SK-N-SH (cell line): ENCODE results near the gene NRP2. TPM values are rescaled to one million over a fixed set of nuclear protein-coding genes. Genes with fewer than 3 reads are reported as not detected.

Experiments used
- CTCF ChIA-PET: fragments of 300-600, 350-600 bp; formaldehyde crosslinking; extraction: SDS; loops from one replicate; lab custom pipeline; 2021; lab: Yijun Ruan, JAX
- POLR2A ChIA-PET: fragments of 350-600 bp; sonication (Branson Sonifier 250); formaldehyde crosslinking; extraction: SDS; loops from one replicate; lab custom pipeline; 2020; ENCODE audit warnings: antibody characterized with exemption, inconsistent platforms; lab: Yijun Ruan, JAX
- DNase-seq: peaks from one replicate; pipeline ENCODE4 v3.0.0; 2012
- H2AFZ ChIP-seq: fragments of 200-600 bp; sonication (generic); 2 replicates; pipeline ENCODE4 v1.8.1; 2016; ENCODE audit warnings: antibody characterized with exemption, mild to moderate bottlenecking, low read depth
- H3F3A ChIP-seq: fragments of 200-600 bp; sonication (generic); replicated peaks from 2 replicates; pipeline ENCODE3; 2016; ENCODE audit warnings: antibody characterized with exemption, mild to moderate bottlenecking; ENCODE audit not compliant: insufficient read depth
- H3K27ac ChIP-seq, 2 experiments: fragments of 200-500 bp in 1 of 2; fragments of 200-600 bp in 1 of 2; sonication (Bioruptor generic) in 1 of 2; sonication (generic), shearing (Covaris generic) in 1 of 2; 2 replicates each; pipeline versions ENCODE4 v1.5.1 to v1.6.1; 2014 to 2016; ENCODE audit warnings: low read depth in 2 of 2, inconsistent platforms in 1 of 2, low read length in 1 of 2, mild to moderate bottlenecking in 1 of 2, mixed read lengths in 1 of 2
- H3K27me3 ChIP-seq: fragments of 200-600 bp; sonication (generic), shearing (Covaris generic); 2 replicates; pipeline ENCODE4 v1.6.1; 2016; ENCODE audit warnings: mixed run types; ENCODE audit not compliant: insufficient read depth
- H3K36me3 ChIP-seq, 2 experiments: fragments of 200-500 bp in 1 of 2; fragments of 200-600 bp in 1 of 2; sonication (Bioruptor generic) in 1 of 2; sonication (generic) in 1 of 2; replicated peaks in 1 of 2; 2 replicates each; pipeline versions ENCODE3 to v1.5.1; 2014 to 2016; ENCODE audit warnings: low read length in 1 of 2, mild to moderate bottlenecking in 1 of 2; ENCODE audit not compliant: insufficient read depth in 2 of 2, control insufficient read depth in 1 of 2
- H3K4me1 ChIP-seq, 2 experiments: fragments of 200-500 bp in 1 of 2; fragments of 200-600 bp in 1 of 2; sonication (Bioruptor generic) in 1 of 2; sonication (generic), shearing (Covaris generic) in 1 of 2; 2 replicates each; pipeline versions ENCODE4 v1.5.1 to v1.6.1; 2014 to 2016; ENCODE audit warnings: low read depth in 1 of 2, low read length in 1 of 2, mixed run types in 1 of 2; ENCODE audit not compliant: insufficient read depth in 2 of 2, control insufficient read depth in 1 of 2
- H3K4me2 ChIP-seq: fragments of 200-600 bp; sonication (generic), shearing (Covaris generic); 2 replicates; pipeline ENCODE4 v1.6.1; 2017; ENCODE audit warnings: mixed run types
- H3K4me3 ChIP-seq, 2 experiments: fragments of 200-500 bp in 1 of 2; fragments of 200-600 bp in 1 of 2; sonication (Bioruptor generic) in 1 of 2; sonication (generic), shearing (Covaris generic) in 1 of 2; 2 replicates each; pipeline versions ENCODE4 v1.5.1 to v1.8.1; 2014 to 2016; ENCODE audit warnings: low read depth in 2 of 2, inconsistent platforms in 1 of 2, low read length in 1 of 2, mild to moderate bottlenecking in 1 of 2, mixed read lengths in 1 of 2, moderate library complexity in 1 of 2
- H3K79me2 ChIP-seq: fragments of 200-600 bp; sonication (generic); 2 replicates; pipeline ENCODE4 v1.8.1; 2017; ENCODE audit warnings: mild to moderate bottlenecking; ENCODE audit not compliant: insufficient read depth
- H3K9ac ChIP-seq: fragments of 200-600 bp; sonication (generic); 2 replicates; pipeline ENCODE4 v1.6.1; 2017; ENCODE audit warnings: mixed run types
- H3K9me2 ChIP-seq: fragments of 200-600 bp; sonication (generic); 2 replicates; pipeline ENCODE4 v1.6.1; 2017; ENCODE audit warnings: mixed run types
- H3K9me3 ChIP-seq: fragments of 200-600 bp; sonication (generic); 2 replicates; pipeline ENCODE4 v1.6.1; 2017; ENCODE audit warnings: mixed run types, mild to moderate bottlenecking, moderate library complexity
- H4K20me1 ChIP-seq: fragments of 200-600 bp; sonication (generic); 2 replicates; pipeline ENCODE4 v1.6.1; 2017; ENCODE audit warnings: mild to moderate bottlenecking, mixed run types; ENCODE audit not compliant: insufficient read depth
- FOSL2 ChIP-seq: IDR thresholded peaks from 2 replicates; pipeline ENCODE4 v1.4.0; 2012; ENCODE audit warnings: low read depth, mild to moderate bottlenecking, moderate library complexity, borderline replicate concordance
- FOXJ3 ChIP-seq: sonication (generic); formaldehyde crosslinking; IDR thresholded peaks from 2 replicates; pipeline ENCODE4 v1.5.1; 2020; ENCODE audit warnings: mild to moderate bottlenecking, missing genetic modification reagents
- IRF3 ChIP-seq: fragments of 150-350 bp; IDR thresholded peaks from 2 replicates; pipeline ENCODE4 v1.6.1; 2016; ENCODE audit warnings: mild to moderate bottlenecking, low read depth, low read length
- JUND ChIP-seq: IDR thresholded peaks from 2 replicates; pipeline ENCODE4 v1.4.0; 2012
- NFIC ChIP-seq: IDR thresholded peaks from 2 replicates; pipeline ENCODE4 v1.4.0; 2012; ENCODE audit warnings: borderline replicate concordance
- PBX3 ChIP-seq: IDR thresholded peaks from 2 replicates; pipeline ENCODE4; 2012
- RCOR1 ChIP-seq: fragments of 150-350 bp; IDR thresholded peaks from 2 replicates; pipeline ENCODE4 v1.6.1; 2017; ENCODE audit warnings: antibody characterized with exemption, low read length
- REST ChIP-seq: IDR thresholded peaks from 2 replicates; pipeline ENCODE4 v1.6.1; 2012; ENCODE audit warnings: mild to moderate bottlenecking, low read depth, low read length, moderate library complexity
- SIN3A ChIP-seq: IDR thresholded peaks from 2 replicates; pipeline ENCODE4 v1.6.1; 2012; ENCODE audit warnings: low read depth, mild to moderate bottlenecking, low read length, moderate library complexity, borderline replicate concordance
- SMC3 ChIP-seq: IDR thresholded peaks from 2 replicates; pipeline ENCODE4 v1.6.1; 2012; ENCODE audit warnings: low read depth, low read length, improper control_type of control experiment
- TAF1 ChIP-seq: IDR thresholded peaks from 2 replicates; pipeline ENCODE4 v1.6.1; 2012; ENCODE audit warnings: low read depth, mild to moderate bottlenecking, low read length, moderate library complexity, borderline replicate concordance
- USF2 ChIP-seq: fragments of 150-350 bp; IDR thresholded peaks from 2 replicates; pipeline ENCODE4 v1.6.1; 2017; ENCODE audit warnings: antibody characterized with exemption, low read length, low read depth, borderline replicate concordance
- YY1 ChIP-seq: IDR thresholded peaks from 2 replicates; pipeline ENCODE4 v1.4.0; 2012; ENCODE audit warnings: low read depth, mild to moderate bottlenecking
- WGBS: methylation state at CpG from one replicate; pipeline ENCODE4 v1.1.6; 2017; ENCODE audit warnings: low lambda C conversion rate; 5-methylcytosine and 5-hydroxymethylcytosine counted together
- polyA plus RNA-seq, 3 experiments: library from polyadenylated mRNA; depleted of rRNA; stranded (reverse); fragments of >200 nt; gene quantifications; 2 replicates each; pipeline ENCODE4 v1.2.3, GENCODE V29; 2012

The NRP2 gene
- polyA plus RNA-seq, 1 of the 3 experiments (the other 2 are of a cell fraction): 68.8 TPM

- no peak for TF ChIP-seq IRF3
- TF ChIP-seq JUND: peak; percentile 81
- TF ChIP-seq FOXJ3: no peak
- TF ChIP-seq RCOR1: no peak
- TF ChIP-seq REST: no peak
- TF ChIP-seq PBX3: peak; percentile 20; the same call in 1 of the 2 replicates
- TF ChIP-seq NFIC: peak; percentile 61
- no peak for TF ChIP-seq SMC3
- TF ChIP-seq FOSL2: peak; percentile 62; the same call in 1 of the 2 replicates
- TF ChIP-seq USF2: no peak
- no peak for TF ChIP-seq SIN3A
- TF ChIP-seq YY1: no peak
Observed at GRCh38 chr2:205654878-205655605, 27.3 kb upstream of the NRP2 start (continued).

GRCh38 chr2:205655779-205656456 is 26.4 kb upstream of the NRP2 start:
- Histone ChIP-seq H2AFZ (no peak overlapping the region), H3K9ac (no peak overlapping the region), H3K79me2 (no peaks in the 10 kb centered on the region), H3K27me3 (no peaks in the 10 kb centered on the region), H3K36me3 (no peaks in the 10 kb centered on the region), H3K4me2 (0 out of 2 replicates have a peak overlapping the region, but pooled peaks have one; percentile 4), H4K20me1 (no peaks in the 10 kb centered on the region), H3K4me3 (no peak overlapping the region), H3K9me2 (no peaks in the 10 kb centered on the region), H3K27ac (peak overlapping the region in 1 of 2 experiments; percentile 84; a peak in 2 of 4 replicates), H3K9me3 (no peaks in the 10 kb centered on the region), H3K4me1 (peaks cover 3 to 29% of the 10 kb centered on the region in 2 experiments), H3F3A (peaks cover 15% of the 10 kb centered on the region)
- no peak for TF ChIP-seq TAF1
- TF ChIP-seq PBX3: peak; percentile 41; the same call in 1 of the 2 replicates
- ChIA-PET POLR2A (no interaction called here), CTCF (interaction anchor here (1.1 kb wide), 2 partner anchors 13 to 292 kb away, joined by 3 read pairs; no protein-coding TSS in a partner anchor)
- DNase-seq: no peak
- WGBS: 71% methylated on average over 6 of the region's 6 CpGs
